ENCODE results near the gene HTR6. TPM values are rescaled to one million over a fixed set of nuclear protein-coding genes. Genes with fewer than 3 reads are reported as not detected.

The HTR6 gene
- total RNA-seq, 1 experiment from 2014 or later = 0.37 TPM

GRCh38 chr1:19618428-19618827 lies 46.2 kb upstream of the HTR6 start:
- Histone ChIP-seq H3K27me3 (ENCODE audit: insufficient read depth, low read length) (no peaks in the 10 kb centered on the region), H3K23ac (ENCODE audit: insufficient read length, low read depth, low read length) (no peak overlapping the region), H3K23me2 (ENCODE audit: insufficient read length, low read depth, low read length, poor library complexity, severe bottlenecking) (no peaks in the 10 kb centered on the region), H2AFZ (ENCODE audit: low read length) (no peak overlapping the region), H2BK5ac (ENCODE audit: insufficient read length, low read length) (no peak overlapping the region), H3T11ph (ENCODE audit: low read length) (no peak overlapping the region), H3K4me2 (ENCODE audit: insufficient read depth, insufficient read length, low read length) (no peak overlapping the region), H4K20me1 (ENCODE audit: control insufficient read depth, insufficient read depth, insufficient read length) (no peaks in the 10 kb centered on the region), H4K8ac (replicated peaks; ENCODE audit: insufficient read length, low read depth, low read length) (no peak overlapping the region), H2BK20ac (ENCODE audit: low read depth, low read length, poor library complexity, severe bottlenecking) (no peak overlapping the region), H4K5ac (ENCODE audit: insufficient read length, low read depth, low read length) (no peak overlapping the region), H4K91ac (ENCODE audit: insufficient read length, low read depth, low read length) (no peak overlapping the region), H3K27ac (ENCODE audit: insufficient read length, low read depth, low read length) (no peak overlapping the region), H3K4ac (ENCODE audit: low read depth, low read length) (no peak overlapping the region), H2AK5ac (ENCODE audit: insufficient read length, low read length) (no peak overlapping the region), H3K56ac (ENCODE audit: insufficient read length, low read depth, low read length) (no peak overlapping the region), H3K4me1 (ENCODE audit: insufficient read depth, low read length) (peaks cover 5% of the 10 kb centered on the region; the same call in 1 of the 2 replicates), H3K9ac (ENCODE audit: extremely low read depth, insufficient read length, low read length) (no peak overlapping the region), H3K79me2 (ENCODE audit: insufficient read depth, low read length) (peaks cover 5% of the 10 kb centered on the region; the same call in 1 of the 2 replicates), H3K14ac (ENCODE audit: insufficient read depth, low read length) (no peak overlapping the region), H3K79me1 (ENCODE audit: insufficient read depth, low read depth, low read length, poor library complexity, severe bottlenecking) (peaks cover 3% of the 10 kb centered on the region), H2BK12ac (ENCODE audit: insufficient read length, low read depth, low read length) (no peak overlapping the region), H3K18ac (ENCODE audit: insufficient read length, low read depth, low read length) (no peak overlapping the region), H2BK120ac (ENCODE audit: low read depth, low read length, poor library complexity, severe bottlenecking) (no peak overlapping the region), H3K9me3 (ENCODE audit: control insufficient read depth, low read depth, low read length) (no peaks in the 10 kb centered on the region), H2BK15ac (ENCODE audit: low read depth, low read length) (no peak overlapping the region)
- Mint-ChIP-seq H3K27me3 (ENCODE audit: low read depth) (no peaks in the 10 kb centered on the region), H3K4me3 (no peak overlapping the region), H3K9me3 (no peaks in the 10 kb centered on the region), H3K36me3 (ENCODE audit: insufficient read depth in 1 of 3, low read depth in 3 of 3) (peaks cover 0 to 16% (median 3%) of the 10 kb centered on the region in 3 experiments; a peak in 3 of 7 replicates), H3K4me1 (peaks cover 16 to 19% of the 10 kb centered on the region in 2 experiments), H3K27ac (no peak overlapping the region)
- no CpG with 5 or more reads among the region's 3 CpGs for WGBS (ENCODE audit: extremely low coverage, insufficient read length, low lambda C conversion rate)
- no peak for TF ChIP-seq CTCF (conservative IDR thresholded peaks at IDR 0.05)
- no peak for DNase-seq
